ENCODE data around the gene SLC26A2. TPM values are rescaled to one million over a fixed set of nuclear protein-coding genes. Genes with fewer than 3 reads are reported as not detected.

SLC26A2 gene
- total RNA-seq (10 to 100 TPM; 13.5 to 16.3 TPM), polyA plus RNA-seq (ENCODE audit: insufficient read depth, low read depth, low replicate concordance) (7.4 TPM)
- long read RNA-seq, donor 1, full-length matches to known transcripts: 4 of 4 reads
- long read RNA-seq, donor 1, partial matches to known transcripts: 0 of 4 reads
- long read RNA-seq, donor 1, other reads (novel, unspliced or antisense): 0 of 4 reads
- long read RNA-seq, donor 2, full-length matches to known transcripts: 1 of 1 reads
- long read RNA-seq, donor 2, partial matches to known transcripts: 0 of 1 reads
- long read RNA-seq, donor 2, other reads (novel, unspliced or antisense): 0 of 1 reads

DNA sequence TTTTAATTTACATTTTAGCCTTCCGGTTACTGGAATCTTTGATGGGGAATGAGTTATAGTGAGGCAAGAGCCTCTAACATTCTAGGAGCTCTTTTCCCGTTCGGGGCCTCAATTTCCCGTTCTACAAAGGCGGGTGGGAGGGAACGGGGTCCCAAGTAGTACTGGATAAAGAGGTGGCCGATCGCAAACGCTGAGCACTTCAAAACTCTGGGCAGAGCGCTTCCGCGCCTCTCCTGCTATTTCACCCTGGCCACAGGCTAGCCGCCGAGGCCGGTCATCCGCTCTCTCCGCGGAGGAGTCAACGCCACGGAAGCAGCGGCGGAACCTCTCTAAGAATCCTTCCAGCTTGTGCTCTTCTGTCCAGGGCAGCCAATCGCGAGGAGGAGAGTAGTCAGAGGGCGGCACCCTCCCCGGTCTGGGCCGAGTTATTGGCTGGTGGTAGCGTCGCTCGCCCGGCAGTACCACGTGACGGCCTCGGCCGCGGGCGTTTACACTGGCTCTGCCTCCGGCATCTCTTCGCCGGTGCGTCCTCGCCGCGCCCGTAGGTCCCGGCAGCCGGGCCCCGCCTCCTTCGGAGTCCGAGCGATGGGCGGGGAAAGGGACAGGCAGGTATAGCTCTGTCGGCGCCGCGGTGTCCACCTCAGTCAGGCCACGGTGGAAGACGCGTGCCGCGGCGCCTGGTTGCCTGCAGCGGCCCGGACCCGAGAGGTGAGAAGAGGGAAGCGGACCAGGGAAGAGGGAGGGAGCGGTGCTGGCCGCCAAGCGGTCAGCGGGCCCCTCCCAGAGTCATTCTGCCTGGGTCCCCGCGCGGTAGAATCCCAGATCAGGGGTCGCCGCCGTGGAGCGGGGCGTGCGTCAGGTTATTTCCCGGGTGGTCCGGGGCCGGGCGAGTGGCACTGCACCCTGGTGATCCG is at the start of gene SLC26A2:
Gene SLC26A2, plus strand, starts transcription at position 487 of the 914 bp plus-strand sequence. CDS start 16,895 bp downstream, outside the sequence.
- H3K27me3 ChIP-seq: no peaks in the 10 kb centered on the region
- peak; percentile 99 for DNase-seq
- H3K9me3 ChIP-seq: no peaks in the 10 kb centered on the region
- TF ChIP-seq POLR2A (IDR thresholded peaks at IDR 0.05): peak; percentile 67
- TF ChIP-seq, protein P1, sequence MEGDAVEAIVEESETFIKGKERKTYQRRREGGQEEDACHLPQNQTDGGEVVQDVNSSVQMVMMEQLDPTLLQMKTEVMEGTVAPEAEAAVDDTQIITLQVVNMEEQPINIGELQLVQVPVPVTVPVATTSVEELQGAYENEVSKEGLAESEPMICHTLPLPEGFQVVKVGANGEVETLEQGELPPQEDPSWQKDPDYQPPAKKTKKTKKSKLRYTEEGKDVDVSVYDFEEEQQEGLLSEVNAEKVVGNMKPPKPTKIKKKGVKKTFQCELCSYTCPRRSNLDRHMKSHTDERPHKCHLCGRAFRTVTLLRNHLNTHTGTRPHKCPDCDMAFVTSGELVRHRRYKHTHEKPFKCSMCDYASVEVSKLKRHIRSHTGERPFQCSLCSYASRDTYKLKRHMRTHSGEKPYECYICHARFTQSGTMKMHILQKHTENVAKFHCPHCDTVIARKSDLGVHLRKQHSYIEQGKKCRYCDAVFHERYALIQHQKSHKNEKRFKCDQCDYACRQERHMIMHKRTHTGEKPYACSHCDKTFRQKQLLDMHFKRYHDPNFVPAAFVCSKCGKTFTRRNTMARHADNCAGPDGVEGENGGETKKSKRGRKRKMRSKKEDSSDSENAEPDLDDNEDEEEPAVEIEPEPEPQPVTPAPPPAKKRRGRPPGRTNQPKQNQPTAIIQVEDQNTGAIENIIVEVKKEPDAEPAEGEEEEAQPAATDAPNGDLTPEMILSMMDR (IDR thresholded peaks at IDR 0.05): peak in 1 of 3 experiments; percentile 7
- peak within 1 kb of the TSS; percentile 87 to 88 for H3K4me3 ChIP-seq
- H3K4me1 ChIP-seq: peaks cover 14% of the 10 kb centered on the region
- no peaks in the 10 kb centered on the region for H3K36me3 ChIP-seq (ENCODE audit: low read depth, missing control alignments)
- intact Hi-C loops (cut with DNase I; ENCODE audit: low total_unique reads): loop anchor here (10.0 kb wide), 1 partner anchor 116 kb away; no protein-coding TSS in a partner anchor
- 1% methylated on average over 52 to 68 of the region's 84 CpGs for WGBS, 2 donors
- peak within 1 kb of the TSS; percentile 89 to 90 for H3K27ac ChIP-seq

DNA sequence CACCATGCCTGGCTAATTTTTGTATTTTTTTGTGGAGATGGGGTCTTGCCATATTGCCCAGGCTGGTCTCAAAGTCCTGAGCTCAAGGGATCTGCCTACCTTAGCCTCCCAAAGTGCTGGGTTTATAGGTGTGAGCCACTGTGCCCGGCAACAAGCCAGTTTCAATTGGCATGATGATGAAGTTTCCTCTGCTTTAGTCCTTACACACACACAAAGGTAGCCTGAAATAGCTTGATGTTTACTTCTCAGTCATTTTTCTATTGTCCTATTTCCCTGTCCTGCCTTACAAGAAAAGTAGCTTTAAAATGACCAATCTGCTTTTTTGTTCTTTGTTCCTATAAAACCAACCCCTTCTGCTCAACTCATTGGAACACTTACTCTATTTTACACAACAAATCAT is 49.5 kb upstream of the SLC26A2 start:
- H3K4me3 ChIP-seq: no peak overlapping the region
- no peaks in the 10 kb centered on the region for H3K9me3 ChIP-seq
- intact Hi-C loops (cut with DNase I; ENCODE audit: low total_unique reads): no loop called here
- no peaks in the 10 kb centered on the region for H3K27me3 ChIP-seq
- WGBS, 2 donors: 75 to 97% methylated on average over 1 of the region's 1 CpG
- no peak overlapping the region for H3K27ac ChIP-seq
- TF ChIP-seq POLR2A (IDR thresholded peaks at IDR 0.05): no peak
- TF ChIP-seq, protein P1 (IDR thresholded peaks at IDR 0.05): no peak
- no peak for DNase-seq
- no peaks in the 10 kb centered on the region for H3K36me3 ChIP-seq (ENCODE audit: low read depth, missing control alignments)
- no peaks in the 10 kb centered on the region for H3K4me1 ChIP-seq

DNA sequence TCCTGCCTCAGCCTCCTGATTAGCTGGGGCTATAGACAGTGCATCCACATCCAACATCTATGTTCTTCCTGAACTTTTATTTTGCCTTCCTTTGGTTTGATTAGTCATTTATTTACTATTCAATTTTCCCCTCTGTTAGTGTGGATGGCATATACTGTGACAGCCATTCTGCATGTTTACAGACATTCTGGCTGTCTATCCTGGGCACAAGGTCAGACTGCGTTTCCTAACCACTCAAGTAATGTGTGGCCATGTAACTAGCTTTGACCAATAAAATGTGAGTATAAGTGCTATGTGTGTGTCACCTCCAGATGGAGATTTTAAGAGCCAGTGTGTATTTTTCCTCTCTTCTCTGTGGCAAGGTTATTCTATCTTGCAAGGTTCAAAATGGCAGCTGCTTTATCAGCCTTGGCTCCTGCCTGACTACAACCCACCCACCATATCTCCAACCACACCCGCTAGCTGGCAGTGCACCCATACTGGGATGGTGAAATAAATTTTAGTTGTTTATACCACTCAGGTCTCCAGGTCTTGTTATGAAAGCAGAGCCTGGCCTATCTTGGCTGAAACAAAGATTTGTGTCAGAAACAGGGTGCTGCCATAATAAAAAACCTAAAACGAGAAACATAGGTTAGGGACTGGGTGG is 48.2 kb upstream of the SLC26A2 start:
- H3K27ac ChIP-seq: no peak overlapping the region
- WGBS, 2 donors: 81 to 86% methylated on average over 3 of the region's 3 CpGs
- H3K4me1 ChIP-seq: no peaks in the 10 kb centered on the region
- no peaks in the 10 kb centered on the region for H3K36me3 ChIP-seq (ENCODE audit: low read depth, missing control alignments)
- no peaks in the 10 kb centered on the region for H3K27me3 ChIP-seq
- TF ChIP-seq, protein P1 (IDR thresholded peaks at IDR 0.05): no peak
- TF ChIP-seq POLR2A (IDR thresholded peaks at IDR 0.05): no peak
- no peak overlapping the region for H3K4me3 ChIP-seq
- H3K9me3 ChIP-seq: no peaks in the 10 kb centered on the region
- intact Hi-C loops (cut with DNase I; ENCODE audit: low total_unique reads): no loop called here
- no peak for DNase-seq

DNA sequence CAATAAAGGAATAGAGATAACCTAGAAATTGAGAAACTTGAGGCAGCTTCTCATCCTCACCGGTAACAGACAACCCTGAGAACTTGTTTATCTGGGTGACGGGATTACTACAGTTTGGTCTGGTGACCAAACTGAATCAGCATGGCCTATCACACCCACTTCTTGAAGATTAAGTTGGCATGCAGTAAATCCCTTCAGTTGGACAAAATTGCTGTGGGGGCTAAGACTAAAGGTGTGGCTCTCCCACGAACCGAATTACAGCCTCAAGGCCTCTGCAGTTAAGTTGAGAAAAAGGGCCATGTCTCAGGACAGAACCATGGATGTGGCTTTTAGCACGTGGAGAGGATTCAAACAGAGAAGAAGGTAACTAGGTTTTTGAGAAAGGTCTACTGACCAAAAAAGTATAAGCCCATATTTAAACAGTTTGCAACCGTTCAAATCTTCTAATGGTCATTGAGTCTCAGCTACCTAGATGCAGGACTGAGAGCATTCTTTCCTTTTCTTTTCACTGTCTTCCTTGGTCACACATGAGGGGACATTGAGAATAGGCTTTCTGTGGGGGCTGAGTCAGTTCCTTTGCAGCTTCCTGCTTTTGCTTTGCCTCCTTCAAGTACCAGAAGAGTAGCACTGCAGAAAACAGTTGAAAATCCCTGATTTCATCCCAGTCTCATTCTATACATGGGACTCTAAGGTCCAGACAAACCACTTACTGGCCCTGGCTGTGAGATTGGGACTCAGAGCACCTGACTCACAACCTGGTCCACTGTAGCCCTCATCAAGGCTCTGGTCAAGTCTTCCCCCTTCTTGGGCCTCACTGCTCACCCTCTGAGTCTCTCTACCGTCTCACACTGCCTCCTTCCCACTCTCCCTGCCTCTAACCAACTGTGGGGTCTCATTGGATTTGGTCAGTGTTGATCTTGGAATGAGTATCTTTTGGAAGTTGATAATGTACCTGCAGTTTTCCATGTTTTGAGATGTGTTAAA is 46.8 kb upstream of the SLC26A2 start:
- intact Hi-C loops (cut with DNase I; ENCODE audit: low total_unique reads): no loop called here
- Histone ChIP-seq H3K4me1 (no peaks in the 10 kb centered on the region), H3K4me3 (no peak overlapping the region), H3K27ac (no peak overlapping the region), H3K9me3 (no peaks in the 10 kb centered on the region), H3K27me3 (no peaks in the 10 kb centered on the region), H3K36me3 (ENCODE audit: low read depth, missing control alignments) (no peaks in the 10 kb centered on the region)
- TF ChIP-seq, protein P1 (IDR thresholded peaks at IDR 0.05): no peak
- TF ChIP-seq POLR2A (IDR thresholded peaks at IDR 0.05): no peak
- DNase-seq: no peak
- WGBS, 2 donors: 79 to 85% methylated on average over 7 of the region's 7 CpGs
